Common myeloid progenitor, CD34-positive (primary cell): ENCODE measurements around the gene NEK11.

Experiments
- CTCF ChIA-PET: fragments of 350-600 bp; sonication (Branson Sonifier 250); formaldehyde crosslinking; loops from one replicate; lab custom pipeline; 2021; ENCODE audit warnings: antibody characterized with exemption; lab: Charles Lee
- POLR2A ChIA-PET: fragments of 350-600 bp; sonication (Branson Sonifier 250); formaldehyde crosslinking; loops from one replicate; lab custom pipeline; 2021; ENCODE audit warnings: antibody characterized with exemption; lab: Charles Lee
- DNase-seq, 3 donors: peaks; one replicate each; pipeline versions ENCODE4 v3.0.0 to v3.0.0-alpha.2; 2013
- H3K27ac ChIP-seq, 2 experiments: 1 replicate in 1 of 2; 2 replicates in 1 of 2; pipeline ENCODE4 v1.7.0; 2013; ENCODE audit warnings: inconsistent platforms in 2 of 2, low read length in 2 of 2, mild to moderate bottlenecking in 2 of 2, low read depth in 1 of 2, moderate library complexity in 1 of 2; ENCODE audit not compliant: severe bottlenecking in 2 of 2, insufficient read depth in 1 of 2, poor library complexity in 1 of 2
- H3K27me3 ChIP-seq, 5 experiments: replicated peaks in 2 of 5; 1 replicate in 3 of 5; 2 replicates in 2 of 5; pipeline versions ENCODE4 v1.6.1 to v1.7.0; 2013; ENCODE audit warnings: low read length in 4 of 5, mild to moderate bottlenecking in 2 of 5, moderate library complexity in 2 of 5, inconsistent platforms in 1 of 5; ENCODE audit not compliant: insufficient read depth in 5 of 5, control insufficient read depth in 4 of 5
- H3K36me3 ChIP-seq, 4 experiments: 1 replicate in 2 of 4; 2 replicates in 2 of 4; pipeline versions ENCODE4 v1.6.1 to v1.7.0; 2013; ENCODE audit warnings: low read length in 3 of 4, control low read depth in 1 of 4, mild to moderate bottlenecking in 1 of 4; ENCODE audit not compliant: control insufficient read depth in 4 of 4, insufficient read depth in 4 of 4
- H3K4me1 ChIP-seq, 4 experiments: 1 replicate in 3 of 4; 2 replicates in 1 of 4; pipeline versions ENCODE4 v1.6.1 to v1.7.1; 2013; ENCODE audit warnings: low read length in 3 of 4, mild to moderate bottlenecking in 3 of 4, control low read depth in 1 of 4, inconsistent platforms in 1 of 4, moderate library complexity in 1 of 4; ENCODE audit not compliant: control insufficient read depth in 4 of 4, insufficient read depth in 4 of 4; ENCODE audit errors: control extremely low read depth in 1 of 4
- H3K4me3 ChIP-seq, 7 experiments: 1 replicate in 4 of 7; 2 replicates in 3 of 7; pipeline versions ENCODE4 v1.5.1 to v1.7.0; 2013; ENCODE audit warnings: mild to moderate bottlenecking in 7 of 7, low read length in 6 of 7, moderate library complexity in 6 of 7, inconsistent platforms in 2 of 7, low read depth in 2 of 7, control low read depth in 1 of 7; ENCODE audit not compliant: insufficient read depth in 4 of 7, control insufficient read depth in 1 of 7; ENCODE audit errors: extremely low read depth in 1 of 7
- H3K9me3 ChIP-seq, 5 experiments: 1 replicate in 4 of 5; 2 replicates in 1 of 5; pipeline versions ENCODE4 v1.6.1 to v1.7.1; 2013; ENCODE audit warnings: low read length in 4 of 5, mild to moderate bottlenecking in 2 of 5, inconsistent platforms in 1 of 5, low read depth in 1 of 5, moderate library complexity in 1 of 5; ENCODE audit not compliant: control insufficient read depth in 4 of 5, insufficient read depth in 2 of 5; ENCODE audit errors: control extremely low read depth in 1 of 5
- WGBS: methylation state at CpG from one replicate; pipeline ENCODE4 v1.1.5; 2013; ENCODE audit not compliant: insufficient coverage; 5-methylcytosine and 5-hydroxymethylcytosine counted together

The NEK11 gene

DNA sequence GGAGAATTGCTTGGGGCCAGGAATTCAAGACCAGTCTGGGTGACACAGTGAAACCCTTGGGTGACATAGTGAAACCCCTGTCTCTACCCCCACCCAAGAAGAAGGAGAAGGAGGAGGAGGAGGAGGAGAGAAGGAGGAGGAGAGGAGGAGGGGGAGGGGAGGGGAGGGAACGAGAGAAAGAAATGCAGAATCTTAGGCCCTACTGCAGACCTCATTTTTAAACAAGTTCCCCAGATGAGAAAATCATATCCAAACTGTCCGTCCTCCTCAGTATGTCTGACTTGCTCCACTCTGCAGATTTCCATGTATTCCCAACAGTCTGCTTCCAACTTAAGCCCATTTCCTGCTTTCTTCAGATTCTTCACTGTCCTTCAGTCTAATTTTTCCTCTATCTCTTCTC lies 291.0 kb downstream of the NEK11 start:
- H3K4me3 ChIP-seq: no peak overlapping the region

DNA sequence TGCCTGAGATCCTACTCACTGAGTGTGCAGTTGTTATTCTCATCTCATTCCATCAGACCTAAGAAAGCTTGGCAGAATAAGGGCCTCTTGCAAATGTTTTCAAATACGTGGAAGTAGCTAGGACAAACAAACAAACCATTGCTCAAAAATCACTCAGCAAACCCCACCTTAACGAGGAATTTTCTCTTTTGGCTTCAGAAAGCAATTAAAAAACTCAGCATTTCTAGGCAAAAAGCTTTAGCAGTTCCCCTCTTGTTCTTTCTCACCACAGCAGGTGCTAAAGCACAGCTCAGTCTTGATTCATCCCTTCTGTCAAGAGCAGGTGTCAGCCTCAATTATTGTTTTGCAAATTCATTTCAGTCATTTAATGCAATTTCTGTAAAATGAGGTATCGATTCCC lies 296.3 kb downstream of the NEK11 start:
- H3K9me3 ChIP-seq: peaks cover 0 to 2% (median 0%) of the 10 kb centered on the region in 5 experiments
- ChIA-PET POLR2A (no interaction called here), CTCF (no interaction called here)
- H3K27me3 ChIP-seq: no peaks in the 10 kb centered on the region
- 97% methylated on average over 3 of the region's 3 CpGs for WGBS
- no peak for DNase-seq
- H3K4me1 ChIP-seq: no peaks in the 10 kb centered on the region
- H3K36me3 ChIP-seq: peaks cover 0 to 3% (median 0%) of the 10 kb centered on the region in 4 experiments
- no peak overlapping the region for H3K4me3 ChIP-seq
- H3K27ac ChIP-seq: no peak overlapping the region

More for the DNA sequence above, 291.0 kb downstream of the NEK11 start:
- ChIA-PET POLR2A (no interaction called here), CTCF (no interaction called here)
- Histone ChIP-seq H3K27ac (no peak overlapping the region), H3K4me1 (no peaks in the 10 kb centered on the region), H3K27me3 (no peaks in the 10 kb centered on the region), H3K9me3 (peaks cover 0 to 3% (median 0%) of the 10 kb centered on the region in 5 experiments), H3K36me3 (no peaks in the 10 kb centered on the region)
- no CpG with 5 or more reads among the region's 2 CpGs for WGBS
- DNase-seq: no peak

DNA sequence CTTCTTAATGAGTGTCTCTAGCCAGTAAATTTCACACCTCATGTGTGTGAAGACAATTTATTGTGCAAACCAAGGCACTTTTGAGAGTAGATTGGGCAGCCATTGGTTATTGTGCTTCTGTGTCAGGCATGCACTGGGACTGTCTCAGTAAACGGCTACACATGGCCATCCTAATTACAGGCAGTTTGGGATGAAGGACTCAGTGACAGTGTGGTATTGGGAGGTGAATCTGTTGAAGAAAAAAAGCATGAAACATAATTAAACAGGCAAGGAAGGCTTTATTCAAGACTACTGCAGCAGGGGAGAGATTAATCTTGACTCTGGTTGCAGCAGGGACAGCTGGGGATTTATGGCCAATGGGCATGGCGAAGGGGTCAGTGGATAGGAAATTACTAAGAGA lies 297.1 kb downstream of the NEK11 start:
- POLR2A ChIA-PET: no interaction called here
- DNase-seq: no peak
- no peak overlapping the region for H3K4me3 ChIP-seq
- peaks cover 0 to 3% (median 0%) of the 10 kb centered on the region in 4 experiments for H3K36me3 ChIP-seq
- no peaks in the 10 kb centered on the region for H3K27me3 ChIP-seq
- H3K9me3 ChIP-seq: peaks cover 0 to 2% (median 0%) of the 10 kb centered on the region in 5 experiments
- H3K4me1 ChIP-seq: no peaks in the 10 kb centered on the region
- H3K27ac ChIP-seq: no peak overlapping the region
- CTCF ChIA-PET: no interaction called here
- WGBS: 83% methylated on average over 1 of the region's 2 CpGs

DNA sequence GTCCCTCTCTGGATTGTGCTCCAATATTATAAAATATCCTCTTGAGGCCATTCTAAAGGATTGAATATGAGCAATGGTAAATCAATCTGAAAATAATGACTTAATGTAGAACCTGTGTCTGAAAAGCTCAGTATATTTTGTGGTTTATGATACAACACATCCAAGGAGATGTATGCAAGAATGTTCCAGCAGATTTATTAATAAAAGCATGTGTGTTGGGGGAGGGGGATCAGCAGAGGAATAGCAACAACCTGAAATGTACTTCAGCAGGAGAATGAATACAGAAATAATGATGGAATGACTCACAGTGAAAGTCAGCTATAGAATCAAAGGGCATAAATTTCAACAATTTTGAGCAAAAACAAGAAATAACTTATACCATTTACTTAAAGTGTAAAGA lies 298.2 kb downstream of the NEK11 start:
- no peak overlapping the region for H3K4me3 ChIP-seq
- H3K9me3 ChIP-seq: peaks cover 0 to 2% (median 0%) of the 10 kb centered on the region in 5 experiments
- no peak for DNase-seq
- H3K36me3 ChIP-seq: peaks cover 0 to 3% (median 0%) of the 10 kb centered on the region in 4 experiments
- ChIA-PET CTCF (interaction anchor here (1.4 to 2.9 kb wide), 2 partner anchors 10 to 14 kb away, joined by 3 to 8 read pairs; no protein-coding TSS in a partner anchor), POLR2A (no interaction called here)
- no peaks in the 10 kb centered on the region for H3K4me1 ChIP-seq
- H3K27me3 ChIP-seq: no peaks in the 10 kb centered on the region
- H3K27ac ChIP-seq: no peak overlapping the region

DNA sequence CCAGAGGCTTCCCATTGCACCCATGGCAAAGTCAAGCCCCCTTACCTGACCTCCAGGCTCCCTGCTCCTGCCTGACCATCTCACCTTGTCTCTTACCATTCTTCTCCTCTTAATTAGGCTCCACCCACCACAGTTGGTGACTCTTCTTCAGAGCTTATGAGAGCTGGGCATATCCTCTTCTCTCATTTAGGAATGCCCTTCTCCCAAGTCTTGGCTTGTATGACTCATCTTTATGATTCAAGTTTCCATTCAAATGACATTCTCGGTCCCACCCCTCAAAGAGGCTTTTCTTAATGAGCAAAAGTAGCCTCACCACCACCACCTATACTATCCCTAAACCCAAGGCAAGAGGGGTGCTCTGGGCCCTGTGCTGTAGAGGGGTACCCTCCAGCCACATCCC lies 299.6 kb downstream of the NEK11 start:
- no peaks in the 10 kb centered on the region for H3K27me3 ChIP-seq
- H3K4me3 ChIP-seq: no peak overlapping the region
- peaks cover 0 to 2% (median 0%) of the 10 kb centered on the region in 5 experiments for H3K9me3 ChIP-seq
- CTCF ChIA-PET: interaction anchor here (2.9 kb wide), 1 partner anchor 13 kb away, joined by 8 read pairs; no protein-coding TSS in a partner anchor
- H3K27ac ChIP-seq: no peak overlapping the region
- no peaks in the 10 kb centered on the region for H3K4me1 ChIP-seq
- peaks cover 0 to 3% (median 0%) of the 10 kb centered on the region in 4 experiments for H3K36me3 ChIP-seq
- POLR2A ChIA-PET: no interaction called here
- no CpG with 5 or more reads among the region's 1 CpG for WGBS
- DNase-seq: no peak

DNA sequence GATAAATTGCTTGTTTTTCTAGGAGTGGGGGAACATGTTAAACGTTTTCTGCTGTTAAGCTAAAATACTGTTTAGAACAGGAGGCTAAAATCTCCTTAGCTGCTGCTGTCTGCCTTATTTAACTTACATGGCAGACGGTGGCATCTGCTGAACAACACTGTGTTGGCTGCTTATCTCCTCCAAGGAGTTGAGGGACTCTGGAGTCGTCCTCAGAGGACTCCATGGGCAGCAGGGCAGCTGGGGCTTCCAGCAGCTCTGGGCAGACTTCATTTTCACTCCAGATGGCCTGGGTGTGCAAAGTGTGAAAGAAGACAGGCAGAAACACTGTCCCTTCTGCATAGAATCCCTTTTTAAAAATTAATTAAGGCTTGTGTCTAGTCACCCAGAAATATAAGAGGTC lies 302.0 kb downstream of the NEK11 start:
- DNase-seq: no peak
- Histone ChIP-seq H3K27me3 (no peaks in the 10 kb centered on the region), H3K4me1 (no peaks in the 10 kb centered on the region), H3K36me3 (peaks cover 0 to 3% (median 0%) of the 10 kb centered on the region in 4 experiments), H3K9me3 (peaks cover 0 to 2% (median 0%) of the 10 kb centered on the region in 5 experiments), H3K27ac (no peak overlapping the region), H3K4me3 (no peak overlapping the region)
- ChIA-PET POLR2A (interaction anchor here (0.7 kb wide), 1 partner anchor 651 kb away, joined by 3 read pairs; no protein-coding TSS in a partner anchor), CTCF (no interaction called here)
- 95% methylated on average over 3 of the region's 3 CpGs for WGBS

DNA sequence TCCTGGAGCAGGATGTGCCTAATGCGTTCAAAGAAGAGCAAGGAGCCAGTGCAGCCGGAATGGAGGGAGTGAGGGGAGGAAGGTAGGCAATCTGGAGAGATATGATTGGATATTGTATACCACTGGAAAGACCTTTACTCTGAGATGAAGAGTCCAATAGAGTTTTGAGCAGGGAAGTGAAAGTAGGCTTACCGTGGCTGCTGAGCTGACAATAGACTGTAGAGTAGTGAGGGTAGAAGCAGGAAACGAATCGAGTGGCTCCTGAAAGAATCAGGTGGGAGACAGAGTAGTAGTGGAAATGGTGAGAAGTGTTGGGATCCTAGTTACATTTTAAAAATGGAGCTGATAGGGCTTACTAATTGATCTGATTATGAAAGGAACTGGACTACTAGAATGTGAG lies 303.1 kb downstream of the NEK11 start:
- 96% methylated on average over 5 of the region's 5 CpGs for WGBS
- ChIA-PET POLR2A (no interaction called here), CTCF (no interaction called here)
- no peak for DNase-seq
- Histone ChIP-seq H3K4me3 (no peak overlapping the region), H3K4me1 (no peaks in the 10 kb centered on the region), H3K27ac (no peak overlapping the region), H3K27me3 (no peaks in the 10 kb centered on the region), H3K36me3 (peaks cover 0 to 3% (median 0%) of the 10 kb centered on the region in 4 experiments), H3K9me3 (peaks cover 0 to 2% (median 0%) of the 10 kb centered on the region in 5 experiments)
